Renal pelvis (tissue), 4 donors: ENCODE data around the gene RNPEPL1. TPM values are rescaled to one million over a fixed set of nuclear protein-coding genes. Genes with fewer than 3 reads are reported as not detected.
"Not testable (repeated sequence)": the region's sequence is repeated elsewhere in the genome, so short reads cannot be mapped to it uniquely, and the experiment has no call there.

Experiments
- DNase-seq: peaks from one replicate; pipeline ENCODE4 v3.0.0-alpha.2; 2013
- polyA plus RNA-seq, 3 donors: library from polyadenylated mRNA; unstranded; fragments of 120-200 nt; gene quantifications; one replicate each; pipeline ENCODE4 v1.2.1, GENCODE V29; 2013; ENCODE audit not compliant: insufficient read length in 3 of 3

Gene RNPEPL1
- polyA plus RNA-seq, 3 donors: 33.0 to 36.7 (median 36.6) TPM

DNA sequence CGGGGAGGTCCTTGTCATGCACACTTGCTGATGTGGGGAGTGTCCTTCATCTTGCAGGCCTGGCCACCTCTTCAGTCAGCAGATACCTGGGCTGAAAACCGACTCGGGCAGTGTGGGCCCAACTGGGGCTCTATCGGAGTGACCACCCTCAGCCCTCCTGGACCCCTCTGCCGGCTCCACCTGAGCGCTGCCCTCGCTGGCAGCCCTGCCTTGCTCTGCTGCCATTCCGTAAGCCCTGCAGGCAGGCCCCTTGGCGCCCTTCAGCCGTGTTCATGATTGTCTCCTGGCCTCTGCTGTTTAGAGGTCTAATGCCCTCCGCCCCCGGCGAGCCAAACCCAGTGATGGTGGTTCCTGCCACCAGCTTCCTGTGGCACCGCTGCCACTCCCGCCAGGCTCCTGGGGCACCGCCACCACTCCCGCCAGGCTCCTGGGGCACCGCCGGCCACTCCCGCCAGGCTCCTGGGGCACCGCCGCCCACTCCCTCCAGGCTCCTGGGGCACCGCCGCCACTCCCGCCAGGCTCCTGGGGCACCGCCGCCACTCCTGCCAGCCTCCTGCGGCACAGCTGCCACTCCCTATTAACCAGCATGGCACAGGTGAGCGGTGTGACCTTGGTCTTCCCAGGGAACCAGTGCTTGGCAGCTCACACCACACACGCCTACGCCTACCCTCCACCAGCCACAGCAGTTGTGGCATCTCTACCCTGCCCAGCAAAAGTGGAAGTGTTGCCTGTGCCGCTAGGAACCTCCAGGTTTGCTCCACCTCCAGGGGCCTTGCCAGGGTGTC lies 34.2 kb downstream of the RNPEPL1 start:
- DNase-seq: no peak

GRCh38 chr2:240603081-240603835 lies 35.0 kb downstream of the RNPEPL1 start:
- DNase-seq: no peak

DNA sequence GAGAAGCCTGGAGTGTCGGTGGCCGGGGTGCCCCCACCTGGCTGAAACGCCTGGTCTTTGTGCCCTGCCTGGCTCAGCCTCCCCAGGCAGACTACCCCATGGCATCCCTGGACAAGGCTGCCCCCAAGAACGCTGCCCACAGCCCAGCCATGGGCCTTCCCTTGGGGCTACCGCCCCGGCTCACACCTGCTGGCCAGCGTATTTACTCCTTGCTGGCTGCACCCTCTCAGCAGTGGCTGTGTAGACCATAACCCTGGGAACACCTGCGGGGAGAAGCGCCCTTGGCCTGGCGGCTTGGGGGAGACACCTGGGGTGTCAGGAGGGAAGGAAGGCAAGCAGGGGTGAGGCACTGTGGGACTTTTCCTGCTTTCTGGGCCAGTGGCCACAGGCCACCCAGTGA lies 35.6 kb downstream of the RNPEPL1 start:
- no peak for DNase-seq

GRCh38 chr2:240604291-240604938 lies 36.1 kb downstream of the RNPEPL1 start:
- DNase-seq: peak; percentile 77

- DNase-seq: no peak
Observed at GRCh38 chr2:240604939-240605716, 36.8 kb downstream of the RNPEPL1 start.

- no peak for DNase-seq
Observed at GRCh38 chr2:240605867-240606743, 37.8 kb downstream of the RNPEPL1 start.

DNA sequence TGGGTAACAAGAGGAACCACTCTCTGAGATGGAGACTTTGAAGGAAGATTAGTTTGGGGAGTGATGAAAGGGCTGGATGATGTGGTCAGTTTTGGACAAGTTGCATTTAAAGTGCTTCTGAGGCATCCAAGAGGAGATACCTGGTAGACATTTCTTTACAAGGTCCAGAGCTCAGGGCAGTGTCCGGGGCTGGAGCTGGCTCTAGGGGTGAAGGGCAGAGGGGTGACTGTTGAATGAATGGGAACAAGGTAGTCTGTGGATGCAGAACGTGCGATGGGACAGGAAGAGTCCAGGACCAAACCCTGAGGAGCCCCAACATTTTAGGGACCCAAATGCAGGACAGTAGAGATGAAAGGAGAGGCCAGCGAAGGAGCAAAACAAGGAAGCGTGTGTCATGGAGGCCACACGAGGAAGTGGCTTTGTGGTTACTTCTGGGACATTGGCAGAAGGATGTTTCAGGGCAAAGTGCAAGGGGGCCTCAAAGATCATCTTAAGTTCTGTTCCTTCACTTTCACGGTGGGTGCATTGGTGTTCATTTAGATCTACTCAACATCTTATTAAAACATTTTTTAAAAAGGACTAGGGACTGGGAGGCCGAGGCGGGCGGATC lies 43.4 kb downstream of the RNPEPL1 start:
- no peak for DNase-seq

DNA sequence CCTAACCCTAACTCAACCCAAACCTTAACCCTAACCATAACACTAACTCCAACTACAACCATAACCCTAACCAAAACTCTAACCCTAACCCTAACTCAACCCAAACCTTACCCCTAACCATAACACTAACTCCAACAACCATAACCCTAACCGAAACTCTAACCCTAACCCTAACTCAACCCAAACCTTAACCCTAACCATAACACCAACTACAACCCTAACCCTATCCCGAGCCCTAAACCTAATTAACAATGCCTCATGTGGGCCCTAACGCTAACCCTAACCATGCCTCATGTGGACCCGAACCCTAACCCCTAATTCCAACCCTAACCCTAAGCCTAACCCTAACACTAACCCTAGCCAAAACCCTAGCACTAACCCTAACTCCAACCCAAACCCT lies 45.5 kb downstream of the RNPEPL1 start:
- no peak for DNase-seq

- no peak for DNase-seq
Observed at GRCh38 chr2:240614391-240614790, 46.1 kb downstream of the RNPEPL1 start.

DNA sequence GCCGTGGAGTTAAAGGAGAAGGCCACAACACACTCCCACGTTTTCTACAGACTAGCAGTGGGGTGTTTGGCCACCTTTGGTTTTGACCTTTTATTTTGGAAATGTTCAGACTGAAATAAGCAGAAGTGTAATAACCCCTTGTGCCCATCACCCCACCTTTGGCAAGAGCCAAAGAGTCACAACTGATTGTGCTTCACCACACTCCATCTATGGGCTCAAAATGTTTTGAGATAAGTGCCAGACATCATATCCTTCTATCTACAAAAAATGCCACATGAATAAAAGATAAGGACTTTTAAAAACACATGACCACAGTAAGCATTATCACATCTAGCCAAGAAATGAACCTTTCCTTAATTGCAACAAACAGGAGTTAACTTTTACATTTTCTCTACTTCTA lies 47.1 kb downstream of the RNPEPL1 start:
- no peak for DNase-seq

- DNase-seq: no peak
Observed at GRCh38 chr2:240615820-240616547, 47.7 kb downstream of the RNPEPL1 start.

DNA sequence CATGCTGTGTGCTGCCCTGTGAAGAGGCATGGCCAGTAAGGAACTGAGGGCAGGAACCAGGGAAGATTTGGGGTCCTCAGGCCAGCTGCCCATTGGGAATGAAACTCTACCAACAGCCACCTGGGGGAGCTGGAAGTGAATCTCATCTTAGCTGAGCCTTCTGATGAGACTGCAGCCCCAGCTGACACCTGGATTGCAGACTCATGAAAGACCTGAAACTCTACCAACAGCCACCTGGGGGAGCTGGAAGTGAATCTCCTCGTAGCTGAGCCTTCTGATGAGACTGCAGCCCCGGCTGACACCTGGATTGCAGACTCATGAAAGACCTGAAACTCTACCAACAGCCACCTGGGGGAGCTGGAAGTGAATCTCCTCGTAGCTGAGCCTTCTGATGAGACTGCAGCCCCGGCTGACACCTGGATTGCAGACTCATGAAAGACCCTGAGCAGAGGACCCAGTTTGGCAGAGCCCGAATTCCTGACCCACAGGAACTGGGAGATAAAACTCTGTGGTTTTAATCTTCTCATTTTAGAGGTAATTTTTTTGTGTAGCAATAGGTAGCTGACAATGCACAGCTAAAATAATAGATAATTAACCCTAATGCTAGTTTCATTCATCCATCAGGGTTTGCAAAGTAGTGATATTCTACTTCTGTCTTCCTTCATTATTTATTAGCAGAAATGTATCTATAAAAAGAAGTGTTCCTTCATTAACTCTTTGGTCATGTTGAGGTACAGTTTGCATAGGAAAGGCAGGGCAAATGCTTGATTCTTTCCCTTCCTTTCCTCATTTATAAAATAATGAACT lies 48.8 kb downstream of the RNPEPL1 start:
- not testable (repeated sequence) for DNase-seq

- DNase-seq: no peak
Observed at GRCh38 chr2:240618776-240619175, 50.5 kb downstream of the RNPEPL1 start.

DNA sequence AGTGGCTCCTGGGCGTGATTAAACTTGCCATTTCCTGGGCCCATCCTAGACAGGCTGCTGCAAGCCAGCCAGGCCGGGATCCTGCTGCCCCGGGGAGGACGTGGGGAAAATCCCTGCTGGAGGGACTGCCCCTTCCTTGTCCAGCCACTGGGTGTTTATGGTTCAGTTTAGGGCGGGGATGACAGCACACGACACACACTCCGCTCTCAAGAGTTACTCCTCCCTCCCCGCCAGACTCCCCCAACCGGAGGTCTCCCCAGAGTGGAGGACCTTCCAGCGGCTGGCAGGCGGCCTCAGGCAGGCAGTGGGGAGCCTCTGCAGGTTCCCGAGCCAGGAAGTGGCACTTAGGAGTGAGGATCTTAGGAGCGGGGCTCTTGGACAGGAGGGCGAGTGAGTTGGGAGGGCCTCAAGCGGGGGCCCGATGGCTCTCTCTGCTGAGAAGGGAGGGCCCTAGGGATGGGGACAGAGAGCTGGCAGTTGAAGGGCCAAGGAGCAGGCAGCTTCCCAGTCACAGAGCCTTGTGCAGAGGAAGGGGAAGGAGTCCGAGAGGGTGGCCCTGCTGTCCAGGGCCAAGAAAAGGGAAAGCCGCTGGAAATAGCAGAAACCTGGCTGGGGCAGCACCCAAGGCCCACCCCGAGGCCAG lies 51.3 kb downstream of the RNPEPL1 start:
- DNase-seq: no peak

DNA sequence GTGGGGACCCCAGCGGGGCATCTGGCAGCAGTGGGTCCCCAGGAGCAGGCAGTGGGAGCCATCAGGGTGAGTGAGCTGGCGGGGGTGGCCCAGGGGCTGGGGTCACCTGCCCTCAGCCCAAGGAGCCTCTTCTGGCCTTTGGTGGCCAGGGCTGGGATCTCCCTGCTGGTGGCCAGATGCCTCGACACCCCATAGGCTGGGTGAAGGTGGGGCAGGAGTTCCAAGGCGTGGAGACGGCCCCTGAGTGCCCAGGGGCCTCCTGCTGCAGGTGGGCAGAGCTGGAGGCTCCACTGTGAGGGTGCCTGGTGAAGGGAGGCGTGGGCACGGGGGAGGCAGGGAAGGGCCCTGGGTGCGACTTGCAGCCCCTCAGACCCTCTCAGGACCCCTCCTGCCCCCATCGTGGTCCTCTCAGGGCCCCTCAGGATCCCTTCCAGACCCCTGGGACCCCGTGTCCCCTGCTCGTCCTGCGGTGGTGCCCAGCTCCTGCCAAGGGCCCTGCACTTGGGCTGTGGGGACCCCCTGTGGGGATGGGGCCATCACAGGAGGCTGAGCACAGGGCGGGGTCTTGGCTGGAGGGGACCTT lies 52.0 kb downstream of the RNPEPL1 start:
- DNase-seq: no peak

- no peak for DNase-seq
Observed at GRCh38 chr2:240620859-240621258, 52.6 kb downstream of the RNPEPL1 start.

- DNase-seq: no peak
Observed at GRCh38 chr2:240622060-240622411, 53.8 kb downstream of the RNPEPL1 start.
